Vagina (tissue), 2 donors: ENCODE results near the gene PLCL1.

Experiments
- CTCF ChIP-seq, 3 experiments: fragments of 450-650 bp in 2 of 3; fragments of 200-600 bp in 1 of 3; sonication (generic) in 1 of 3; IDR thresholded peaks; one replicate each; pipeline ENCODE4 v1.5.1; 2017 to 2019; ENCODE audit warnings: antibody characterized with exemption in 3 of 3, mild to moderate bottlenecking in 2 of 3, moderate library complexity in 2 of 3
- POLR2A ChIP-seq, 2 donors: fragments of 450-650 bp; IDR thresholded peaks; one replicate each; pipeline ENCODE4 v1.6.1; 2017; ENCODE audit warnings: antibody characterized with exemption in 2 of 2, mild to moderate bottlenecking in 2 of 2, moderate library complexity in 2 of 2
- POLR2AphosphoS5 ChIP-seq, 2 donors: sonication (generic); formaldehyde crosslinking; IDR thresholded peaks; one replicate each; pipeline ENCODE4 v1.9.0; 2017; ENCODE audit warnings: antibody characterized with exemption in 2 of 2, mild to moderate bottlenecking in 2 of 2, low read depth in 1 of 2; ENCODE audit not compliant: insufficient read depth in 1 of 2

- TF ChIP-seq CTCF (IDR thresholded peaks at IDR 0.05): no peak
- no peak for TF ChIP-seq POLR2A (IDR thresholded peaks at IDR 0.05)
- no peak for TF ChIP-seq POLR2AphosphoS5 (IDR thresholded peaks at IDR 0.05; ENCODE audit: insufficient read depth in 1 of 2, low read depth in 1 of 2)
Observed at GRCh38 chr2:198006733-198007132, 202.3 kb downstream of the PLCL1 start.
